Measurements from ENCODE around the gene KHK. TPM values are rescaled to one million over a fixed set of nuclear protein-coding genes. Genes with fewer than 3 reads are reported as not detected.
"Not testable (repeated sequence)": the region's sequence is repeated elsewhere in the genome, so short reads cannot be mapped to it uniquely, and the experiment has no call there.

Gene KHK
- total and polyA plus RNA-seq, 2 of the 8 experiments (the other 6 are each of a cell fraction or from before 2014, with no cell fraction given) = 11.0 to 17.7 TPM

DNA sequence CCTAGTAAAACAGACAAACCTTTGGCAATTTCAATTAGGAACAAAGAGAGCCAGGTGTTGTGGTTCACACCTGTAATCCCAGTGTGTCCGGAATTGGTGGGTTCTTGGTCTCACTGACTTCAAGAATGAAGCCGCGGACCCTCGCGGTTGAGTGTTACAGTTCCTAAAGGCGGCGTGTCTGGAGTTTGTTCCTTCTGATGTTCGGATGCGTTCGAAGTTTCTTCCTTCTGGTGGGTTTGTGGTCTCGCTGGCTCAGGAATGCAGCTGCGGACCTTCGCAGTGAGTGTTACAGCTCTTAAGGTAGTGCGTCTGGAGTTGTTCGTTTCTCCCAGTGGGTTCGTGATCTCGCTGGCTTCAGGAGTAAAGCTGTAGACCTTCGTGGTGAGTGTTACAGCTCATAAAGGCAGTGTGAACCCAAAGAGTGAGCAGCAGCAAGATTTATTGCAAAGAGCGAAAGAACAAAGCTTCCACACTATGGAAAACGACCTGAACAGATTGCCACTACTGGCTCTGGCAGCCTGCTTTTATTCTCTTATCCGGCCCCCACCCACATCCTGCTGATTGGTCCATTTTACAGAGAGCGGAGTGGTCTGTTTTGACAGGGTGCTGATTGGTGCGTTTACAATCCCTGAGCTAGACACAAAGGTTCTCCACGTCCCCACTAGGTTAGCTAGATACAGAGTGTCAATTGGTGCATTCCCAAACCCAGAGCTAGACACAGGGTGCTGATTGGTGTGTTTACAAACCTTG, 24.2 kb downstream of the KHK start:
- DNase-seq (ENCODE audit: low read depth in 1 of 2, low spot score in 2 of 2); H2BK20ac ChIP-seq (ENCODE audit: low read length); H3K9me3 ChIP-seq (ENCODE audit: insufficient read depth in 2 of 2, low read depth in 1 of 2, low read length in 1 of 2); H3K4me2 ChIP-seq (ENCODE audit: insufficient read depth in 1 of 2, low read depth in 2 of 2, low read length in 2 of 2); H3K79me1 ChIP-seq (ENCODE audit: low read depth, low read length); H3K23me2 ChIP-seq (ENCODE audit: low read depth, low read length); H3K27ac ChIP-seq (ENCODE audit: low read depth, low read length); H3K27me3 ChIP-seq (replicated peaks in 1 of 4; ENCODE audit: control insufficient read depth in 3 of 4, extremely low read depth in 1 of 4, insufficient read depth in 3 of 4, low read length in 3 of 4); H3K23ac ChIP-seq (ENCODE audit: insufficient read length); H3K4ac ChIP-seq (replicated peaks; ENCODE audit: insufficient read length, low read depth, low read length); H4K91ac ChIP-seq (replicated peaks; ENCODE audit: insufficient read length, low read length); FAIRE-seq; H4K8ac ChIP-seq (ENCODE audit: extremely low read depth, insufficient read depth, low read length); H3K79me2 ChIP-seq (ENCODE audit: control insufficient read depth in 1 of 2, insufficient read depth in 2 of 2, low read length in 2 of 2); H4K5ac ChIP-seq (ENCODE audit: insufficient read length, low read depth, low read length); H3K36me3 ChIP-seq (ENCODE audit: control insufficient read depth in 2 of 4, insufficient read depth in 4 of 4, low read length in 3 of 4); H2BK120ac ChIP-seq (replicated peaks; ENCODE audit: low read depth, low read length); H2BK12ac ChIP-seq (ENCODE audit: low read depth, low read length); H3K56ac ChIP-seq (replicated peaks; ENCODE audit: insufficient read length, low read depth, low read length); H2AK5ac ChIP-seq (ENCODE audit: low read depth, low read length); H3K14ac ChIP-seq (ENCODE audit: insufficient read length); H2BK5ac ChIP-seq (ENCODE audit: low read depth, low read length); H3K9ac ChIP-seq (replicated peaks in 1 of 4; ENCODE audit: extremely low read depth in 1 of 4, low read depth in 3 of 4, low read length in 3 of 4); H3K4me1 ChIP-seq (replicated peaks in 1 of 4; ENCODE audit: control insufficient read depth in 3 of 4, insufficient read depth in 4 of 4, low read length in 3 of 4); H3K18ac ChIP-seq (ENCODE audit: extremely low read depth, low read length); H3K4me3 ChIP-seq (ENCODE audit: extremely low read depth in 1 of 4, insufficient read depth in 2 of 4, low read depth in 3 of 4, low read length in 4 of 4); H2BK15ac ChIP-seq (ENCODE audit: low read length); H2AFZ ChIP-seq (ENCODE audit: low read length); H4K20me1 ChIP-seq (replicated peaks in 1 of 2; ENCODE audit: control insufficient read depth in 1 of 2, insufficient read depth in 2 of 2, low read length in 2 of 2): not testable (repeated sequence)
- ChIA-PET CTCF (ENCODE audit: partially characterized antibody) (interaction anchor here (0.9 to 9.5 kb wide), 8 partner anchors 11 to 81 kb away, joined by 3 to 120 read pairs (median 4); no protein-coding TSS in a partner anchor), POLR2A (ENCODE audit: partially characterized antibody) (interaction anchor here (0.8 to 1.3 kb wide), 7 partner anchors 9 to 197 kb away, joined by 3 to 5 read pairs (median 3); partner anchors contain the start of genes ABHD1 and UCN)
- WGBS, 2 experiments (ENCODE audit: extremely low coverage in 1 of 2, insufficient coverage in 1 of 2, insufficient read length in 1 of 2, insufficient replicate concordance in 2 of 2, low coverage in 1 of 2, low lambda C conversion rate in 2 of 2, missing lambda C conversion rate in 1 of 2) = 94% methylated on average over 24 of the region's 24 CpGs; no CpG with 5 or more reads in 1 of the 2 experiments
